Keratinocyte (primary cell): ENCODE measurements around the gene ATP2B1. TPM values are rescaled to one million over a fixed set of nuclear protein-coding genes. Genes with fewer than 3 reads are reported as not detected.

Source experiments
- DNase-seq: peaks from one replicate; pipeline ENCODE4 v3.0.0-alpha.2; 2011; ENCODE audit warnings: low read depth, missing footprints, low spot score
- FAIRE-seq: peaks from 2 replicates; lab custom pipeline; 2011; peaks lifted over from hg19 to GRCh38; lab: Jason Lieb, UNC
- H2AFZ ChIP-seq: 2 replicates; pipeline ENCODE4 v1.6.0; 2012; ENCODE audit warnings: low read length, control low read depth, inconsistent platforms; ENCODE audit not compliant: control insufficient read depth
- H3K27ac ChIP-seq: 2 replicates; pipeline ENCODE4 v1.5.1; 2011; ENCODE audit warnings: low read length; ENCODE audit not compliant: control insufficient read depth, insufficient read depth
- H3K27me3 ChIP-seq: 3 replicates; pipeline ENCODE4 v1.6.0; 2011; ENCODE audit warnings: low read length; ENCODE audit not compliant: control insufficient read depth, insufficient read depth; ENCODE audit errors: extremely low read depth
- H3K36me3 ChIP-seq, 2 experiments: 2 replicates in 1 of 2; 3 replicates in 1 of 2; pipeline ENCODE4 v1.5.1; 2011; ENCODE audit warnings: low read length in 2 of 2, mild to moderate bottlenecking in 1 of 2; ENCODE audit not compliant: control insufficient read depth in 2 of 2, insufficient read depth in 2 of 2; ENCODE audit errors: extremely low read depth in 1 of 2
- H3K4me1 ChIP-seq: 3 replicates; pipeline ENCODE4 v1.5.1; 2011; ENCODE audit warnings: low read length; ENCODE audit not compliant: control insufficient read depth, insufficient read depth; ENCODE audit errors: extremely low read depth
- H3K4me2 ChIP-seq: 3 replicates; pipeline ENCODE4 v1.6.0; 2011; ENCODE audit warnings: low read depth, low read length; ENCODE audit not compliant: control insufficient read depth, insufficient read depth; ENCODE audit errors: extremely low read depth
- H3K4me3 ChIP-seq, 3 experiments: fragments of 200-600 bp in 1 of 3; sonication (generic) in 1 of 3; 2 replicates in 2 of 3; 3 replicates in 1 of 3; pipeline ENCODE4 v1.5.1; 2011 to 2016; ENCODE audit warnings: low read length in 3 of 3, mild to moderate bottlenecking in 3 of 3, control low read depth in 2 of 3, inconsistent platforms in 1 of 3, low read depth in 1 of 3, mixed read lengths in 1 of 3, mixed run types in 1 of 3, moderate library complexity in 1 of 3; ENCODE audit not compliant: control insufficient read depth in 2 of 3, insufficient read depth in 2 of 3; ENCODE audit errors: extremely low read depth in 1 of 3
- H3K79me2 ChIP-seq: 2 replicates; pipeline ENCODE4 v1.6.0; 2012; ENCODE audit warnings: low read length; ENCODE audit not compliant: control insufficient read depth, insufficient read depth
- H3K9ac ChIP-seq: 3 replicates; pipeline ENCODE4 v1.6.0; 2011; ENCODE audit warnings: low read length; ENCODE audit not compliant: control insufficient read depth, insufficient read depth; ENCODE audit errors: extremely low read depth
- H3K9me1 ChIP-seq: 3 replicates; pipeline ENCODE4 v1.6.0; 2011; ENCODE audit warnings: low read length; ENCODE audit not compliant: control insufficient read depth, insufficient read depth; ENCODE audit errors: extremely low read depth
- H3K9me3 ChIP-seq: 2 replicates; pipeline ENCODE4 v1.5.1; 2012; ENCODE audit warnings: low read depth, low read length; ENCODE audit not compliant: control insufficient read depth
- H4K20me1 ChIP-seq: 3 replicates; pipeline ENCODE4 v1.6.0; 2011; ENCODE audit warnings: low read length; ENCODE audit not compliant: control insufficient read depth, insufficient read depth; ENCODE audit errors: extremely low read depth
- CTCF ChIP-seq, 3 experiments: IDR thresholded peaks in 1 of 3; conservative IDR thresholded peaks in 1 of 3; optimal IDR thresholded peaks in 1 of 3; 2 replicates in 2 of 3; 3 replicates in 1 of 3; pipeline versions ENCODE3 to v1.5.1; 2011; ENCODE audit warnings: low read length in 3 of 3, mild to moderate bottlenecking in 3 of 3, moderate library complexity in 2 of 3, control low read depth in 1 of 3, inconsistent platforms in 1 of 3; ENCODE audit not compliant: insufficient read depth in 2 of 3; ENCODE audit errors: extremely low read depth in 1 of 3
- EZH2 ChIP-seq: IDR thresholded peaks from one replicate; pipeline ENCODE4 v1.6.1; 2012; ENCODE audit warnings: inconsistent platforms, mild to moderate bottlenecking, low read length, moderate library complexity
- dilution Hi-C: fragments of 300-500 bp; cut with MboI; formaldehyde crosslinking; loops from one replicate; pipeline ENCODE4 v1.7.0; 2020; ENCODE audit warnings: low sequenced_read_pairs; ENCODE audit not compliant: extremely low pct_ligation_motif_present
- polyA plus RNA-seq, 5 experiments: library from polyadenylated mRNA; depleted of rRNA in 3 of 5; stranded (reverse) in 3 of 5; stranded (forward) in 1 of 5; unstranded in 1 of 5; fragments of >200 nt; gene quantifications; 1 replicate in 1 of 5; 2 replicates in 3 of 5; 3 replicates in 1 of 5; pipeline versions ENCODE4 v1.2.1 to v1.2.3, GENCODE V29; 2011 to 2012; ENCODE audit warnings: missing spikeins in 2 of 5, low read depth in 1 of 5, low replicate concordance in 1 of 5

The ATP2B1 gene
- polyA plus RNA-seq, 1 donor (not counting 4 experiments of a cell fraction or from before 2014, with no cell fraction given): 24.6 TPM

- Histone ChIP-seq H3K36me3 (no peaks in the 10 kb centered on the region), H3K9me3 (no peaks in the 10 kb centered on the region), H3K27me3 (no peaks in the 10 kb centered on the region), H2AFZ (no peak overlapping the region), H3K4me3 (no peak overlapping the region), H3K9me1 (no peaks in the 10 kb centered on the region), H3K79me2 (peaks cover 20% of the 10 kb centered on the region), H3K9ac (no peak overlapping the region), H3K4me2 (no peak overlapping the region), H4K20me1 (no peaks in the 10 kb centered on the region), H3K27ac (no peak overlapping the region), H3K4me1 (peaks cover 7% of the 10 kb centered on the region)
- no peak for FAIRE-seq
- no peak for TF ChIP-seq CTCF (optimal IDR thresholded peaks at IDR 0.05 in 1 of 3, IDR thresholded peaks at IDR 0.05 in 1 of 3, conservative IDR thresholded peaks at IDR 0.05 in 1 of 3; ENCODE audit: extremely low read depth in 1 of 3, insufficient read depth in 2 of 3, low read length in 3 of 3)
- TF ChIP-seq EZH2: no peak
- DNase-seq: no peak
- dilution Hi-C loops: no loop called here
Measured at GRCh38 chr12:89649139-89649538, 59.5 kb downstream of the ATP2B1 start.

GRCh38 chr12:89648211-89648930, 60.3 kb downstream of the ATP2B1 start:
- no peak for FAIRE-seq
- dilution Hi-C loops: no loop called here
- DNase-seq: no peak

More at GRCh38 chr12:89648211-89648930, 60.3 kb downstream of the ATP2B1 start:
- H3K4me2 ChIP-seq: no peak overlapping the region
- H3K27ac ChIP-seq: no peak overlapping the region
- H2AFZ ChIP-seq: no peak overlapping the region
- no peaks in the 10 kb centered on the region for H3K27me3 ChIP-seq
- H3K36me3 ChIP-seq: no peaks in the 10 kb centered on the region
- peaks cover 23% of the 10 kb centered on the region for H3K79me2 ChIP-seq
- H3K4me3 ChIP-seq: no peak overlapping the region
- no peaks in the 10 kb centered on the region for H3K9me1 ChIP-seq
- TF ChIP-seq CTCF (optimal IDR thresholded peaks at IDR 0.05 in 1 of 3, IDR thresholded peaks at IDR 0.05 in 1 of 3, conservative IDR thresholded peaks at IDR 0.05 in 1 of 3; ENCODE audit: extremely low read depth in 1 of 3, insufficient read depth in 2 of 3, low read length in 3 of 3) (no peak), EZH2 (no peak)
- H4K20me1 ChIP-seq: peaks cover 4% of the 10 kb centered on the region
- H3K4me1 ChIP-seq: peaks cover 7% of the 10 kb centered on the region
- H3K9me3 ChIP-seq: no peaks in the 10 kb centered on the region
- H3K9ac ChIP-seq: no peak overlapping the region
